Transverse colon (tissue), 4 donors: ENCODE results near the gene HOXB13.

Experiments
- CTCF ChIP-seq, 5 experiments: fragments of 200-600 bp in 3 of 5; fragments of 450-650 bp in 2 of 5; sonication (generic) in 3 of 5; IDR thresholded peaks; 1 replicate in 2 of 5; 2 replicates in 3 of 5; pipeline ENCODE4 v1.5.1; 2016 to 2017; ENCODE audit warnings: antibody characterized with exemption in 5 of 5, inconsistent platforms in 3 of 5, mild to moderate bottlenecking in 2 of 5, moderate library complexity in 1 of 5
- POLR2AphosphoS5 ChIP-seq, 3 donors: sonication (generic); formaldehyde crosslinking; IDR thresholded peaks; one replicate each; pipeline ENCODE4 v1.6.1; 2016; ENCODE audit warnings: antibody characterized with exemption in 3 of 3

GRCh38 chr17:48770954-48771353 lies 42.4 kb upstream of the HOXB13 start:
- TF ChIP-seq CTCF (IDR thresholded peaks at IDR 0.05) (no peak), POLR2AphosphoS5 (IDR thresholded peaks at IDR 0.05) (no peak)
